Measurements from ENCODE around the gene GRK5. TPM values are rescaled to one million over a fixed set of nuclear protein-coding genes. Genes with fewer than 3 reads are reported as not detected.

GRK5 gene
- 10 to 100 TPM in 3 of 4 donors, 1 to 10 TPM in 1; 9.2 to 27.3 (median 15.0) TPM for total RNA-seq

DNA sequence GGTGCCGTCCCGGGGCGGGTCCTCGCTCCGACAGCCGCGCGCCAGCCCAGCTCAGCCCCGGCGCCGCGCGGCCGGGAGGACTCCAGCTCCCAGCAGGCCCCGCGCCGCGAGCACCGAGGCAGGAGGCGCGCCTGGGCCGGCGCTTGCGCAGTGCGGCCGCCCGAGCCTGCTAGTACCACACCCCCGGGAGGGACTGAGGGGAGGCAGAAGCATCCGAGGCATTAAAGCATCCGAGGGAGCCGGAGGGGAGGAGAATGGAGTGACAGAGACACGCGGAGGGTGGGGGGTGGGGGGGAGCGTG is at the start of gene GRK5:
Gene GRK5 (plus strand): TSS at position 206 of the 301 bp plus-strand sequence. CDS start 347 bp downstream, outside the sequence.
- intact Hi-C loops (cut with DNase I), result loop anchor here (2.0 to 5.0 kb wide), 2 partner anchors 110 to 207 kb away; no protein-coding TSS in a partner anchor
- H3K4me1 ChIP-seq, result peaks cover 33% of the 10 kb centered on the region in 2 donors
- 0 to 7% methylated on average over 3 to 15 of the region's 34 CpGs for WGBS, 2 donors

DNA sequence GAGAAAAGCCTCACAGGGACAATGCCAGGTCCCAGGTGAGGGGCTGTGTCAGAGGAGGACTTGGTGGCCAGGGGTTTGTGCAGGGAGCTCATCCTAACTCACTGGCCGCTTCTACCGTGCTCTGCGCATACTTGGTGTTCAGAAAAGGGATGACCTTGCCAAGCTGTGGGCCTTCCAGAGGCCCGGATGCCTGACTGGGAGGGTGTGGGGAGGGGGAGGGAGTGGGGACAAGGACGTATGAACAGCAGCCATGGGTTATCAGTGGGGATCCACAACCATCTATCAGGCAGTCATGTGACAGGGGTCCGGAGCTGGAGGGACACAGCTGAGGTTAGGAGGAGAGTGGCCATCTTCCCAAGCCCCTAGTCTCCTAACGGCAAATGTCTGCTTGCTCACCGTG is 48.0 kb upstream of the GRK5 start:
- no peaks in the 10 kb centered on the region for H3K9me3 ChIP-seq
- peaks cover 27 to 39% of the 10 kb centered on the region in 2 donors for H3K36me3 ChIP-seq
- DNase-seq, result no peak
- peaks cover under 1 to 2% of the 10 kb centered on the region in 2 donors for H3K4me1 ChIP-seq
- intact Hi-C loops (cut with DNase I), result no loop called here
- no peak overlapping the region for H3K4me3 ChIP-seq (replicated peaks in 1 of 3)
- TF ChIP-seq, protein P1, sequence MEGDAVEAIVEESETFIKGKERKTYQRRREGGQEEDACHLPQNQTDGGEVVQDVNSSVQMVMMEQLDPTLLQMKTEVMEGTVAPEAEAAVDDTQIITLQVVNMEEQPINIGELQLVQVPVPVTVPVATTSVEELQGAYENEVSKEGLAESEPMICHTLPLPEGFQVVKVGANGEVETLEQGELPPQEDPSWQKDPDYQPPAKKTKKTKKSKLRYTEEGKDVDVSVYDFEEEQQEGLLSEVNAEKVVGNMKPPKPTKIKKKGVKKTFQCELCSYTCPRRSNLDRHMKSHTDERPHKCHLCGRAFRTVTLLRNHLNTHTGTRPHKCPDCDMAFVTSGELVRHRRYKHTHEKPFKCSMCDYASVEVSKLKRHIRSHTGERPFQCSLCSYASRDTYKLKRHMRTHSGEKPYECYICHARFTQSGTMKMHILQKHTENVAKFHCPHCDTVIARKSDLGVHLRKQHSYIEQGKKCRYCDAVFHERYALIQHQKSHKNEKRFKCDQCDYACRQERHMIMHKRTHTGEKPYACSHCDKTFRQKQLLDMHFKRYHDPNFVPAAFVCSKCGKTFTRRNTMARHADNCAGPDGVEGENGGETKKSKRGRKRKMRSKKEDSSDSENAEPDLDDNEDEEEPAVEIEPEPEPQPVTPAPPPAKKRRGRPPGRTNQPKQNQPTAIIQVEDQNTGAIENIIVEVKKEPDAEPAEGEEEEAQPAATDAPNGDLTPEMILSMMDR (IDR thresholded peaks at IDR 0.05), result no peak
- TF ChIP-seq POLR2A (IDR thresholded peaks at IDR 0.05), result no peak
- WGBS, 2 donors, result 78 to 96% methylated on average over 5 to 8 of the region's 8 CpGs
- H3K27ac ChIP-seq, result no peak overlapping the region
- H3K27me3 ChIP-seq, result no peaks in the 10 kb centered on the region

More for the DNA sequence above, at the start of gene GRK5:
- Histone ChIP-seq H3K27me3 (no peaks in the 10 kb centered on the region), H3K4me3 (replicated peaks in 1 of 3) (peak within 1 kb of the TSS in 2 of 3 donors; percentile 51 to 63), H3K27ac (peak within 1 kb of the TSS; percentile 92 to 97 (median 95)), H3K9me3 (no peaks in the 10 kb centered on the region), H3K36me3 (no peaks in the 10 kb centered on the region)
- DNase-seq, result peak; percentile 95 to 96
- TF ChIP-seq, protein P1 (IDR thresholded peaks at IDR 0.05), result no peak
- peak in 1 of 2 donors; percentile 86 for TF ChIP-seq POLR2A (IDR thresholded peaks at IDR 0.05)

- WGBS, 2 donors, result 74 to 78% methylated on average over 11 of the region's 11 CpGs
- Histone ChIP-seq H3K27ac (no peak overlapping the region), H3K4me3 (replicated peaks in 1 of 3) (no peak overlapping the region), H3K27me3 (no peaks in the 10 kb centered on the region), H3K9me3 (no peaks in the 10 kb centered on the region), H3K36me3 (peaks cover 10 to 17% of the 10 kb centered on the region in 2 donors), H3K4me1 (peaks cover 11 to 17% of the 10 kb centered on the region in 2 donors)
- TF ChIP-seq POLR2A (IDR thresholded peaks at IDR 0.05), result no peak
- TF ChIP-seq, protein P1 (IDR thresholded peaks at IDR 0.05), result no peak
- intact Hi-C loops (cut with DNase I), result no loop called here
- peak in 1 of 2 donors; percentile 48 for DNase-seq
Observed at GRCh38 chr10:119161680-119162451, 45.5 kb upstream of the GRK5 start.

- Histone ChIP-seq H3K27me3 (no peaks in the 10 kb centered on the region), H3K27ac (no peak overlapping the region), H3K9me3 (no peaks in the 10 kb centered on the region), H3K4me1 (peaks cover 11 to 17% of the 10 kb centered on the region in 2 donors), H3K4me3 (replicated peaks in 1 of 3) (no peak overlapping the region), H3K36me3 (peaks cover 10 to 17% of the 10 kb centered on the region in 2 donors)
- TF ChIP-seq, protein P1 (IDR thresholded peaks at IDR 0.05), result no peak
- no peak for TF ChIP-seq POLR2A (IDR thresholded peaks at IDR 0.05)
- intact Hi-C loops (cut with DNase I), result no loop called here
- DNase-seq, result no peak
- 96 to 97% methylated on average over 5 of the region's 5 CpGs for WGBS, 2 donors
Observed at GRCh38 chr10:119162452-119163092, 44.8 kb upstream of the GRK5 start.

All from thyroid gland (tissue), 4 donors.